Endothelial cell of umbilical vein (primary cell): Measurements from ENCODE around the gene BAD. TPM values are rescaled to one million over a fixed set of nuclear protein-coding genes. Genes with fewer than 3 reads are reported as not detected.

Experiments used
- BruUV-seq: library from RNA; stranded (reverse); fragments of 400-500 nt; replicated peaks from 2 replicates; lab custom pipeline; 2021; lab: Mats Ljungman, UMichigan
- CTCF ChIA-PET: fragments of 300-600, 350-600 bp; sonication (Branson Sonifier 250); formaldehyde crosslinking; loops from one replicate; lab custom pipeline; 2021; ENCODE audit warnings: antibody characterized with exemption, inconsistent platforms; lab: Charles Lee
- POLR2A ChIA-PET: fragments of 300-600, 350-600 bp; sonication (Branson Sonifier 250); formaldehyde crosslinking; loops from one replicate; lab custom pipeline; 2021; ENCODE audit warnings: antibody characterized with exemption, inconsistent platforms; lab: Charles Lee
- DNase-seq: peaks from one replicate; pipeline ENCODE4 v3.0.0-alpha.2; 2011; ENCODE audit warnings: low read depth, low spot score
- FAIRE-seq: peaks from 2 replicates; lab custom pipeline; 2011; peaks lifted over from hg19 to GRCh38; lab: Jason Lieb, UNC
- H2AFZ ChIP-seq: 2 replicates; pipeline ENCODE4 v1.6.0; 2012; ENCODE audit warnings: low read depth, low read length, control low read depth, inconsistent platforms
- H3K27ac ChIP-seq: 2 replicates; pipeline ENCODE4 v1.5.1; 2011; ENCODE audit warnings: low read depth, mild to moderate bottlenecking, control low read depth, low read length, moderate library complexity; ENCODE audit not compliant: insufficient read depth
- H3K27me3 ChIP-seq, 2 experiments: 2 replicates each; pipeline versions ENCODE4 v1.6.0 to v1.6.1; 2011; ENCODE audit warnings: low read length in 2 of 2, mixed read lengths in 1 of 2; ENCODE audit not compliant: control insufficient read depth in 2 of 2, insufficient read depth in 2 of 2
- H3K36me3 ChIP-seq, 2 experiments: 2 replicates in 1 of 2; 3 replicates in 1 of 2; pipeline ENCODE4 v1.5.1; 2011; ENCODE audit warnings: low read length in 2 of 2, mild to moderate bottlenecking in 1 of 2, moderate library complexity in 1 of 2; ENCODE audit not compliant: control insufficient read depth in 2 of 2, insufficient read depth in 2 of 2; ENCODE audit errors: extremely low read depth in 1 of 2
- H3K4me1 ChIP-seq: 3 replicates; pipeline ENCODE4 v1.5.1; 2011; ENCODE audit warnings: mild to moderate bottlenecking, low read length; ENCODE audit not compliant: control insufficient read depth, insufficient read depth; ENCODE audit errors: extremely low read depth
- H3K4me2 ChIP-seq: 2 replicates; pipeline ENCODE4 v1.6.1; 2011; ENCODE audit warnings: low read length, control low read depth, mixed read lengths; ENCODE audit not compliant: insufficient read depth
- H3K4me3 ChIP-seq, 3 experiments: fragments of 200-600 bp in 1 of 3; sonication (generic), shearing (Covaris generic) in 1 of 3; replicated peaks in 1 of 3; 2 replicates each; pipeline ENCODE4 v1.5.1; 2011 to 2016; ENCODE audit warnings: control low read depth in 3 of 3, low read length in 3 of 3, mild to moderate bottlenecking in 2 of 3, inconsistent platforms in 1 of 3, low read depth in 1 of 3, moderate library complexity in 1 of 3; ENCODE audit not compliant: insufficient read depth in 1 of 3
- H3K79me2 ChIP-seq: 2 replicates; pipeline ENCODE4 v1.6.0; 2012; ENCODE audit warnings: low read length, inconsistent platforms; ENCODE audit not compliant: control insufficient read depth, insufficient read depth
- H3K9ac ChIP-seq: replicated peaks from 2 replicates; pipeline ENCODE3; 2011; ENCODE audit warnings: low read length, control low read depth; ENCODE audit not compliant: insufficient read depth; ENCODE audit errors: extremely low read depth
- H3K9me1 ChIP-seq: replicated peaks from 3 replicates; pipeline ENCODE4 v1.6.0; 2011; ENCODE audit warnings: mild to moderate bottlenecking, low read length; ENCODE audit not compliant: control insufficient read depth, insufficient read depth; ENCODE audit errors: extremely low read depth
- H3K9me3 ChIP-seq: replicated peaks from 2 replicates; pipeline ENCODE4 v1.5.1; 2012; ENCODE audit warnings: low read length, inconsistent platforms; ENCODE audit not compliant: control insufficient read depth, insufficient read depth
- H4K20me1 ChIP-seq: replicated peaks from 2 replicates; pipeline ENCODE3; 2011; ENCODE audit warnings: mild to moderate bottlenecking, low read length; ENCODE audit not compliant: control insufficient read depth, insufficient read depth; ENCODE audit errors: extremely low read depth
- EZH2 ChIP-seq: IDR thresholded peaks from 2 replicates; pipeline ENCODE4 v1.6.1; 2012; ENCODE audit warnings: borderline replicate concordance, low read depth, mild to moderate bottlenecking, moderate library complexity, low read length, inconsistent platforms; ENCODE audit not compliant: severe bottlenecking
- FOS ChIP-seq: IDR thresholded peaks from 2 replicates; pipeline ENCODE4 v1.6.1; 2011; ENCODE audit warnings: mild to moderate bottlenecking, low read length, moderate library complexity, borderline replicate concordance; ENCODE audit not compliant: insufficient read depth
- GATA2 ChIP-seq: IDR thresholded peaks from 2 replicates; pipeline ENCODE4 v1.7.0; 2011; ENCODE audit warnings: low read depth, mild to moderate bottlenecking, moderate library complexity, mixed read lengths, low read length; ENCODE audit not compliant: insufficient read length, insufficient read depth
- POLR2A ChIP-seq: IDR thresholded peaks from 2 replicates; pipeline ENCODE4 v1.6.1; 2012; ENCODE audit warnings: low read depth, mild to moderate bottlenecking, control low read depth, low read length
- POLR2AphosphoS5 ChIP-seq: IDR thresholded peaks from 2 replicates; pipeline ENCODE4 v1.6.1; 2012; ENCODE audit warnings: low read depth, mild to moderate bottlenecking, control low read depth, low read length, moderate library complexity; ENCODE audit not compliant: insufficient read depth
- dilution Hi-C: fragments of 300-500 bp; cut with MboI; formaldehyde crosslinking; loops from one replicate; pipeline ENCODE4 v1.15.0; 2019; ENCODE audit warnings: low sequenced_read_pairs; ENCODE audit not compliant: extremely low pct_ligation_motif_present
- intact Hi-C: fragments of 100-400 bp; cut with micrococcal nuclease; formaldehyde crosslinking; loops from one replicate; pipeline ENCODE4 v1.10.0; 2022
- polyA plus RNA-seq, 4 experiments: library from polyadenylated mRNA; depleted of rRNA in 3 of 4; stranded (reverse) in 3 of 4; unstranded in 1 of 4; fragments of >200 nt; gene quantifications; 2 replicates each; pipeline versions ENCODE4 v1.2.1 to v1.2.3, GENCODE V29; 2011 to 2012; ENCODE audit warnings: missing spikeins in 1 of 4
- total RNA-seq: library from RNA; stranded (reverse); gene quantifications from 2 replicates; pipeline ENCODE4 v1.2.3, GENCODE V29; 2021
- TF ChIP-seq, protein P1 (sequence below), 2 donors: IDR thresholded peaks; 1 replicate in 1 of 2; 2 replicates in 1 of 2; pipeline ENCODE4 v1.5.1; 2011; ENCODE audit warnings: low read length in 2 of 2, mild to moderate bottlenecking in 2 of 2, moderate library complexity in 2 of 2, control low read depth in 1 of 2, inconsistent platforms in 1 of 2, low read depth in 1 of 2; ENCODE audit not compliant: insufficient read depth in 1 of 2; ENCODE audit errors: extremely low read depth in 1 of 2

Gene BAD
- total and polyA plus RNA-seq, 2 donors (not counting 3 experiments of a cell fraction or from before 2014, with no cell fraction given): 65.3 to 88.0 TPM

DNA sequence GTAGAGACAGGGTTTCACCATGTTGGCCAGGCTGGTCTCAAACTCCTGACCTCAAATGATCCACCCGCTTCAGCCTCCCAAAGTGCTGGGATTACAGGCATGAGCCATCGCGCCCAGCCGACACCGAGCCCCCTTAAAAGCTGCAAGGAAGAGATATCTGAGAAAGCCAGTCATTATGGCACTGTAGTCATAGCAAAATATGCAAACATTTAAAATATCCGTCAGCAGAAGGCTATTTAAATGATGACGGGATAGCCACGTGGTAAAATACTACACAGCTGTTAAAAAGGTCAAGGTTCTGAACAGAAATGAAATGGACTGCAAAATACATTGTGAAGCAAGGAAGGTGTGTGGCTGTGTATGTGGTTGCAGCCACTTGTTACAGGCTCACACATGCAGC is 49.1 kb upstream of the BAD start:
- no TSS peak for BruUV-seq
- Histone ChIP-seq H3K36me3 (no peaks in the 10 kb centered on the region), H3K9me1 (no peaks in the 10 kb centered on the region), H3K9ac (no peak overlapping the region), H3K27ac (no peak overlapping the region), H4K20me1 (no peaks in the 10 kb centered on the region), H3K4me3 (no peak overlapping the region), H3K27me3 (no peaks in the 10 kb centered on the region), H2AFZ (no peak overlapping the region), H3K4me2 (no peak overlapping the region), H3K9me3 (no peaks in the 10 kb centered on the region), H3K4me1 (peaks cover 3% of the 10 kb centered on the region), H3K79me2 (no peaks in the 10 kb centered on the region)
- ChIA-PET POLR2A (no interaction called here), CTCF (interaction anchor here (1.0 to 5.4 kb wide), 4 partner anchors 9 to 22 kb away, joined by 3 to 71 read pairs (median 29); partner anchors contain the start of genes PRDX5 and TRMT112)
- FAIRE-seq (no peak), DNase-seq (no peak)
- dilution Hi-C loops: no loop called here
- TF ChIP-seq, protein P1, sequence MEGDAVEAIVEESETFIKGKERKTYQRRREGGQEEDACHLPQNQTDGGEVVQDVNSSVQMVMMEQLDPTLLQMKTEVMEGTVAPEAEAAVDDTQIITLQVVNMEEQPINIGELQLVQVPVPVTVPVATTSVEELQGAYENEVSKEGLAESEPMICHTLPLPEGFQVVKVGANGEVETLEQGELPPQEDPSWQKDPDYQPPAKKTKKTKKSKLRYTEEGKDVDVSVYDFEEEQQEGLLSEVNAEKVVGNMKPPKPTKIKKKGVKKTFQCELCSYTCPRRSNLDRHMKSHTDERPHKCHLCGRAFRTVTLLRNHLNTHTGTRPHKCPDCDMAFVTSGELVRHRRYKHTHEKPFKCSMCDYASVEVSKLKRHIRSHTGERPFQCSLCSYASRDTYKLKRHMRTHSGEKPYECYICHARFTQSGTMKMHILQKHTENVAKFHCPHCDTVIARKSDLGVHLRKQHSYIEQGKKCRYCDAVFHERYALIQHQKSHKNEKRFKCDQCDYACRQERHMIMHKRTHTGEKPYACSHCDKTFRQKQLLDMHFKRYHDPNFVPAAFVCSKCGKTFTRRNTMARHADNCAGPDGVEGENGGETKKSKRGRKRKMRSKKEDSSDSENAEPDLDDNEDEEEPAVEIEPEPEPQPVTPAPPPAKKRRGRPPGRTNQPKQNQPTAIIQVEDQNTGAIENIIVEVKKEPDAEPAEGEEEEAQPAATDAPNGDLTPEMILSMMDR (IDR thresholded peaks at IDR 0.05; ENCODE audit: extremely low read depth in 1 of 2, insufficient read depth in 1 of 2, low read depth in 1 of 2, low read length in 2 of 2): no peak
- TF ChIP-seq GATA2 (no peak), EZH2 (no peak), FOS (no peak), POLR2AphosphoS5 (no peak), POLR2A (no peak)
- intact Hi-C loops: loop anchor here (2.0 kb wide), 1 partner anchor 15 kb away; the partner anchor contains the start of gene PRDX5
